A549 (cell line): ENCODE results near the gene PRSS35. TPM values are rescaled to one million over a fixed set of nuclear protein-coding genes. Genes with fewer than 3 reads are reported as not detected.
A peak's percentile ranks its signal among the peaks of the same experiment; 100 is the strongest.

Experiments
- ATAC-seq, 2 experiments: fragments of 200-7000 bp in 1 of 2; fragments of >200 bp in 1 of 2; cut with Nextera tagmentation in 1 of 2; cut with Tn5 transposase in 1 of 2; 3 replicates each; pipeline versions ENCODE4 v1.8.0 to v1.9.1; 2018 to 2020; ENCODE audit warnings: mild to moderate bottlenecking in 1 of 2, moderate library complexity in 1 of 2
- CTCF ChIA-PET: fragments of 300-600 bp; sonication (Branson Sonifier 250); formaldehyde crosslinking; extraction: SDS; loops from one replicate; lab custom pipeline; 2021; ENCODE audit warnings: antibody characterized with exemption, inconsistent platforms; lab: Yijun Ruan, JAX
- POLR2A ChIA-PET: fragments of 350-600 bp; formaldehyde crosslinking; extraction: SDS; loops from one replicate; lab custom pipeline; 2021; ENCODE audit warnings: antibody characterized with exemption, inconsistent platforms; lab: Yijun Ruan, JAX
- DNase-seq, 2 experiments: peaks; one replicate each; pipeline versions ENCODE4 v3.0.0 to v3.0.0-alpha.2; 2011 to 2016; ENCODE audit warnings: low read depth in 1 of 2, low spot score in 1 of 2
- FAIRE-seq: peaks from 2 replicates; lab custom pipeline; 2011; peaks lifted over from hg19 to GRCh38; lab: Jason Lieb, UNC
- H3K27ac ChIP-seq, 2 experiments: fragments of >200 bp; sonication (Bioruptor Twin); formaldehyde crosslinking; 3 replicates each; pipeline ENCODE4 v1.5.1; 2016 to 2017
- H3K4me1 ChIP-seq: fragments of >200 bp; sonication (Bioruptor Twin); formaldehyde crosslinking; 3 replicates; pipeline ENCODE4 v1.6.1; 2016
- H3K4me2 ChIP-seq: fragments of >200 bp; sonication (Bioruptor Twin); formaldehyde crosslinking; 3 replicates; pipeline ENCODE4 v1.6.1; 2016
- H3K4me3 ChIP-seq: fragments of >200 bp; sonication (Bioruptor Twin); formaldehyde crosslinking; 3 replicates; pipeline ENCODE4 v1.5.1; 2016
- H3K9me3 ChIP-seq: fragments of >200 bp; sonication (Bioruptor Twin); formaldehyde crosslinking; 3 replicates; pipeline ENCODE4 v1.6.1; 2016
- CEBPB ChIP-seq, 2 experiments: fragments of >200 bp in 1 of 2; sonication (Bioruptor Twin) in 1 of 2; formaldehyde crosslinking in 1 of 2; IDR thresholded peaks; 2 replicates each; pipeline ENCODE4 v1.6.1; 2012 to 2016
- CHD2 ChIP-seq: fragments of 150-350 bp; IDR thresholded peaks from 2 replicates; pipeline ENCODE4 v1.6.1; 2014; ENCODE audit warnings: low read length; ENCODE audit not compliant: partially characterized antibody
- CHD4 ChIP-seq: fragments of 200-600 bp; sonication (generic); IDR thresholded peaks from 2 replicates; pipeline ENCODE4 v1.6.1; 2016; ENCODE audit warnings: antibody characterized with exemption, mild to moderate bottlenecking, borderline replicate concordance
- CTCF ChIP-seq: fragments of >200 bp; sonication (Bioruptor Twin); formaldehyde crosslinking; IDR thresholded peaks from 3 replicates; pipeline ENCODE4 v1.5.1; 2016
- ESRRA ChIP-seq: fragments of 150-350 bp; IDR thresholded peaks from 2 replicates; pipeline ENCODE4 v1.6.1; 2014; ENCODE audit warnings: mild to moderate bottlenecking, low read length, borderline replicate concordance
- FOSL2 ChIP-seq, 2 experiments: fragments of 450-650 bp in 1 of 2; fragments of >200 bp in 1 of 2; sonication (Bioruptor Twin) in 1 of 2; formaldehyde crosslinking; IDR thresholded peaks; 2 replicates each; pipeline versions ENCODE4 v1.5.0 to v1.6.1; 2016 to 2020; ENCODE audit warnings: mild to moderate bottlenecking in 1 of 2, moderate library complexity in 1 of 2
- HEYL ChIP-seq: fragments of 250-450 bp; sonication (Bioruptor Pico); IDR thresholded peaks from 2 replicates; pipeline ENCODE4 v1.8.0; 2021; ENCODE audit warnings: mild to moderate bottlenecking, moderate library complexity
- HMGXB4 ChIP-seq: fragments of 250-450 bp; sonication (Bioruptor Pico); IDR thresholded peaks from 2 replicates; pipeline ENCODE4 v1.5.0; 2021; ENCODE audit warnings: mild to moderate bottlenecking, moderate library complexity, borderline replicate concordance
- HOXA7 ChIP-seq: fragments of 250-450 bp; sonication (Bioruptor Pico); IDR thresholded peaks from 2 replicates; pipeline ENCODE4 v1.5.0; 2020; ENCODE audit warnings: mild to moderate bottlenecking, moderate library complexity
- JUN ChIP-seq, 2 experiments: fragments of >200 bp; sonication (Bioruptor Twin); formaldehyde crosslinking; IDR thresholded peaks; 2 replicates in 1 of 2; 3 replicates in 1 of 2; pipeline ENCODE4 v1.6.1; 2016 to 2017
- KDM5A ChIP-seq: fragments of 200-600 bp; sonication (generic); IDR thresholded peaks from 2 replicates; pipeline ENCODE4 v1.6.1; 2016; ENCODE audit warnings: antibody characterized with exemption, mild to moderate bottlenecking
- MAX ChIP-seq: IDR thresholded peaks from 2 replicates; pipeline ENCODE4 v1.6.1; 2012
- NFE2L2 ChIP-seq: fragments of 150-350 bp; conservative IDR thresholded peaks from 2 replicates; pipeline ENCODE4 v1.6.1; 2014; ENCODE audit warnings: low read length
- NR3C1 ChIP-seq: fragments of >200 bp; sonication (Bioruptor Twin); formaldehyde crosslinking; IDR thresholded peaks from 3 replicates; pipeline ENCODE4 v1.6.1; 2017
- PHF8 ChIP-seq: fragments of 200-600 bp; sonication (generic); IDR thresholded peaks from 2 replicates; pipeline ENCODE4 v1.6.1; 2016; ENCODE audit warnings: low read depth, mild to moderate bottlenecking, antibody characterized with exemption, moderate library complexity, borderline replicate concordance
- POLR2A ChIP-seq: IDR thresholded peaks from 2 replicates; pipeline ENCODE4 v1.6.1; 2012; ENCODE audit warnings: mild to moderate bottlenecking, low read length
- RAD21 ChIP-seq, 2 experiments: fragments of >200 bp in 1 of 2; sonication (Bioruptor Twin) in 1 of 2; formaldehyde crosslinking in 1 of 2; IDR thresholded peaks in 1 of 2; conservative IDR thresholded peaks in 1 of 2; 2 replicates in 1 of 2; 3 replicates in 1 of 2; pipeline ENCODE4 v1.6.1; 2012 to 2018; ENCODE audit warnings: inconsistent platforms in 1 of 2
- REST ChIP-seq: fragments of 200-600 bp; sonication (generic); IDR thresholded peaks from 2 replicates; pipeline ENCODE4 v1.6.1; 2016; ENCODE audit warnings: antibody characterized with exemption, mild to moderate bottlenecking, moderate library complexity
- RNF2 ChIP-seq: fragments of 200-600 bp; sonication (generic); IDR thresholded peaks from 2 replicates; pipeline ENCODE4 v1.6.1; 2016; ENCODE audit warnings: low read depth, mild to moderate bottlenecking, antibody characterized with exemption, moderate library complexity, borderline replicate concordance
- SMC3 ChIP-seq: fragments of >200 bp; sonication (Bioruptor Twin); formaldehyde crosslinking; IDR thresholded peaks from 3 replicates; pipeline ENCODE4 v1.6.1; 2018; ENCODE audit warnings: inconsistent platforms
- TP53 ChIP-seq: fragments of 250-450 bp; sonication (Bioruptor Pico); IDR thresholded peaks from 2 replicates; pipeline ENCODE4 v1.5.0; 2021; ENCODE audit warnings: mild to moderate bottlenecking, moderate library complexity
- ZFP36 ChIP-seq: fragments of 450-650 bp; IDR thresholded peaks from 2 replicates; pipeline ENCODE4 v1.6.1; 2014; ENCODE audit warnings: borderline replicate concordance; ENCODE audit not compliant: partially characterized antibody
- ZNF302 ChIP-seq: fragments of 250-450 bp; sonication (Bioruptor Pico); IDR thresholded peaks from 2 replicates; pipeline ENCODE4 v1.9.0; 2021; ENCODE audit warnings: inconsistent platforms, mild to moderate bottlenecking, moderate library complexity
- ZSCAN20 ChIP-seq: fragments of 250-450 bp; sonication (Bioruptor Pico); IDR thresholded peaks from 2 replicates; pipeline ENCODE4 v1.8.0; 2022; ENCODE audit warnings: mild to moderate bottlenecking, moderate library complexity
- WGBS: methylation state at CpG from one replicate; pipeline ENCODE4 v1.1.6; 2017; ENCODE audit errors: missing lambda C conversion rate; 5-methylcytosine and 5-hydroxymethylcytosine counted together
- polyA plus RNA-seq, 4 experiments: library from polyadenylated mRNA; depleted of rRNA in 3 of 4; stranded (reverse); fragments of >200 nt; fragmentation: RNase III in 1 of 4; extraction: RNeasy Plus Mini Kit Qiagen cat#74134 plus additional on column Dnase treatment in 1 of 4; gene quantifications; 2 replicates in 3 of 4; 3 replicates in 1 of 4; pipeline ENCODE4 v1.2.3, GENCODE V29; 2011 to 2017

PRSS35 gene
- polyA plus RNA-seq, 2 of the 4 experiments (the other 2 are of a cell fraction) = 0.61 to 1.9 TPM

GRCh38 chr6:83514466-83514865 is 2.1 kb downstream of the PRSS35 start (continued):
- TF ChIP-seq REST (no peak), HOXA7 (CRISPR knock-in tag) (no peak), ZSCAN20 (no peak)

GRCh38 chr6:83514866-83515466 is 2.6 kb downstream of the PRSS35 start:
- POLR2A ChIA-PET = no interaction called here
- CTCF ChIA-PET = interaction anchor here (0.6 to 7.9 kb wide), 19 partner anchors 10 to 1164 kb away, joined by 3 to 93 read pairs (median 4); partner anchors contain the start of genes DOP1A, ME1 and UBE3D
- DNase-seq = peak; percentile 14 to 57
- H3K4me3 ChIP-seq = no peak overlapping the region
- H3K4me1 ChIP-seq = peaks cover 11% of the 10 kb centered on the region; the same call in 2 of the 3 replicates
- TF ChIP-seq SMC3 = peak; percentile 69
- TF ChIP-seq TP53 (CRISPR knock-in tag) = no peak
- TF ChIP-seq ZNF302 (CRISPR knock-in tag) = no peak
- TF ChIP-seq RAD21 (conservative IDR thresholded peaks at IDR 0.05 in 1 of 2, IDR thresholded peaks at IDR 0.05 in 1 of 2) = peak; percentile 84 to 87
- TF ChIP-seq CTCF = peak; percentile 82
- TF ChIP-seq FOSL2 (IDR thresholded peaks at IDR 0.05) = no peak
- no peak for TF ChIP-seq FOSL2 (CRISPR knock-in tag; IDR thresholded peaks at IDR 0.05)
- TF ChIP-seq PHF8 = no peak
- TF ChIP-seq POLR2A = no peak
- TF ChIP-seq ZFP36 = no peak
- TF ChIP-seq NFE2L2 = no peak
- TF ChIP-seq ESRRA = no peak
- TF ChIP-seq CHD4 = no peak
- TF ChIP-seq HEYL (CRISPR knock-in tag) = no peak
- TF ChIP-seq RNF2 = no peak
- no peak for TF ChIP-seq KDM5A
- TF ChIP-seq NR3C1 = no peak
- TF ChIP-seq HMGXB4 = no peak
- no peak for TF ChIP-seq CEBPB (IDR thresholded peaks at IDR 0.05)
- no peak for TF ChIP-seq CHD2
- no peak for TF ChIP-seq JUN (IDR thresholded peaks at IDR 0.05)
- TF ChIP-seq MAX = no peak
- 14% methylated on average over 4 of the region's 4 CpGs for WGBS
- ATAC-seq = peak in 1 of 2 experiments; percentile 32; a peak in 1 of 6 replicates
- H3K4me2 ChIP-seq = no peak overlapping the region
- no peaks in the 10 kb centered on the region for H3K9me3 ChIP-seq
- no peak for FAIRE-seq
- no peak overlapping the region for H3K27ac ChIP-seq
